OCI-LY7 (cell line): ENCODE data around the gene GALNT9. TPM values are rescaled to one million over a fixed set of nuclear protein-coding genes. Genes with fewer than 3 reads are reported as not detected.

Experiments used
- BruUV-seq: library from RNA; stranded (reverse); fragments of 400-500 nt; replicated peaks from 2 replicates; lab custom pipeline; 2021; lab: Mats Ljungman, UMichigan
- CTCF ChIA-PET: fragments of 300-600 bp; sonication (Branson Sonifier 250); formaldehyde crosslinking; loops from one replicate; lab custom pipeline; 2022; ENCODE audit warnings: antibody characterized with exemption; ENCODE audit not compliant: unreplicated experiment; lab: Charles Lee
- POLR2A ChIA-PET: fragments of 300-600 bp; sonication (Branson Sonifier 250); formaldehyde crosslinking; loops from one replicate; lab custom pipeline; 2022; ENCODE audit warnings: antibody characterized with exemption; lab: Charles Lee
- DNase-seq: peaks from one replicate; pipeline ENCODE4 v3.0.0-alpha.2; 2015; ENCODE audit warnings: low spot score
- H2AFZ ChIP-seq: fragments of 200-600 bp; sonication (generic), shearing (Covaris generic); 2 replicates; pipeline ENCODE4 v1.6.1; 2014; ENCODE audit warnings: mild to moderate bottlenecking, antibody characterized with exemption, low read length, moderate library complexity
- H3K27ac ChIP-seq: fragments of 200-600 bp; sonication (generic); 2 replicates; pipeline ENCODE4 v1.5.1; 2014; ENCODE audit warnings: mixed run types, low read depth, mild to moderate bottlenecking, moderate library complexity, low read length, inconsistent platforms; ENCODE audit not compliant: poor library complexity, severe bottlenecking
- H3K36me3 ChIP-seq: fragments of 200-600 bp; sonication (generic); 2 replicates; pipeline ENCODE4 v1.6.1; 2014; ENCODE audit warnings: mild to moderate bottlenecking, antibody characterized with exemption, low read length, moderate library complexity, mixed read lengths; ENCODE audit not compliant: insufficient read depth
- H3K4me1 ChIP-seq: fragments of 200-600 bp; sonication (generic); 2 replicates; pipeline ENCODE4 v1.5.1; 2014; ENCODE audit warnings: mild to moderate bottlenecking, low read length; ENCODE audit not compliant: insufficient read depth, poor library complexity, severe bottlenecking
- H3K4me2 ChIP-seq: fragments of 200-600 bp; sonication (generic); 2 replicates; pipeline ENCODE4 v1.6.1; 2014; ENCODE audit warnings: mild to moderate bottlenecking, low read length
- H3K4me3 ChIP-seq: fragments of 200-600 bp; sonication (generic); 2 replicates; pipeline ENCODE4 v1.5.1; 2014; ENCODE audit warnings: mild to moderate bottlenecking, low read depth, low read length; ENCODE audit not compliant: poor library complexity, severe bottlenecking
- H3K79me2 ChIP-seq: fragments of 200-600 bp; sonication (generic); 2 replicates; pipeline ENCODE4 v1.6.1; 2016; ENCODE audit warnings: low read depth, mild to moderate bottlenecking, low read length, moderate library complexity, mixed read lengths; ENCODE audit not compliant: insufficient read depth
- H3K9me2 ChIP-seq: fragments of 200-600 bp; sonication (generic); 2 replicates; pipeline ENCODE4 v1.6.1; 2016; ENCODE audit warnings: mild to moderate bottlenecking, low read length, mixed read lengths; ENCODE audit not compliant: insufficient read depth
- H3K9me3 ChIP-seq: fragments of 200-600 bp; sonication (generic); 2 replicates; pipeline ENCODE4 v1.6.1; 2014; ENCODE audit warnings: mild to moderate bottlenecking, mixed run types, low read length, mixed read lengths
- H4K20me1 ChIP-seq: fragments of 200-600 bp; sonication (generic); 2 replicates; pipeline ENCODE4 v1.6.1; 2014; ENCODE audit warnings: mild to moderate bottlenecking, antibody characterized with exemption, low read length, moderate library complexity, mixed read lengths; ENCODE audit not compliant: insufficient read depth
- EZH2phosphoT487 ChIP-seq: fragments of 200-600 bp; sonication (generic); IDR thresholded peaks from 2 replicates; pipeline ENCODE4 v1.6.1; 2018; ENCODE audit warnings: low read depth, borderline replicate concordance, mild to moderate bottlenecking, mixed run types, antibody characterized with exemption, low read length, moderate library complexity, mixed read lengths
- intact Hi-C: fragments of 100-400 bp; cut with micrococcal nuclease; formaldehyde crosslinking; loops from one replicate; pipeline ENCODE4 v1.10.0; 2022; ENCODE audit not compliant: unreplicated experiment
- total RNA-seq, 2 experiments: library from RNA; depleted of rRNA in 1 of 2; stranded (reverse); fragments of >200 nt in 1 of 2; shearing (Covaris generic) in 1 of 2; gene quantifications; 2 replicates each; pipeline ENCODE4 v1.2.3, GENCODE V29; 2014 to 2022
- TF ChIP-seq, protein P1 (sequence below): fragments of 200-600 bp; sonication (generic); conservative IDR thresholded peaks from 2 replicates; pipeline ENCODE4 v1.5.1; 2014; ENCODE audit warnings: mild to moderate bottlenecking, antibody characterized with exemption, low read length, moderate library complexity, mixed read lengths

The GALNT9 gene
- total RNA-seq, 2 experiments from 2014 or later, result 0.28 TPM; not detected in 1

- H3K79me2 ChIP-seq, result no peaks in the 10 kb centered on the region
- H3K36me3 ChIP-seq, result no peaks in the 10 kb centered on the region
- intact Hi-C loops, result no loop called here
- H3K9me3 ChIP-seq, result peaks cover 11% of the 10 kb centered on the region; the same call in 1 of the 2 replicates
- no peak overlapping the region for H2AFZ ChIP-seq
- BruUV-seq, result no TSS peak
- H3K4me3 ChIP-seq, result no peak overlapping the region
- H3K27ac ChIP-seq, result no peak overlapping the region
- H3K9me2 ChIP-seq, result no peaks in the 10 kb centered on the region
- no peak for DNase-seq
- POLR2A ChIA-PET, result interaction anchor here (0.6 kb wide), 1 partner anchor 83 kb away, joined by 3 read pairs; no protein-coding TSS in a partner anchor
- no peak for TF ChIP-seq EZH2phosphoT487
- TF ChIP-seq, protein P1, sequence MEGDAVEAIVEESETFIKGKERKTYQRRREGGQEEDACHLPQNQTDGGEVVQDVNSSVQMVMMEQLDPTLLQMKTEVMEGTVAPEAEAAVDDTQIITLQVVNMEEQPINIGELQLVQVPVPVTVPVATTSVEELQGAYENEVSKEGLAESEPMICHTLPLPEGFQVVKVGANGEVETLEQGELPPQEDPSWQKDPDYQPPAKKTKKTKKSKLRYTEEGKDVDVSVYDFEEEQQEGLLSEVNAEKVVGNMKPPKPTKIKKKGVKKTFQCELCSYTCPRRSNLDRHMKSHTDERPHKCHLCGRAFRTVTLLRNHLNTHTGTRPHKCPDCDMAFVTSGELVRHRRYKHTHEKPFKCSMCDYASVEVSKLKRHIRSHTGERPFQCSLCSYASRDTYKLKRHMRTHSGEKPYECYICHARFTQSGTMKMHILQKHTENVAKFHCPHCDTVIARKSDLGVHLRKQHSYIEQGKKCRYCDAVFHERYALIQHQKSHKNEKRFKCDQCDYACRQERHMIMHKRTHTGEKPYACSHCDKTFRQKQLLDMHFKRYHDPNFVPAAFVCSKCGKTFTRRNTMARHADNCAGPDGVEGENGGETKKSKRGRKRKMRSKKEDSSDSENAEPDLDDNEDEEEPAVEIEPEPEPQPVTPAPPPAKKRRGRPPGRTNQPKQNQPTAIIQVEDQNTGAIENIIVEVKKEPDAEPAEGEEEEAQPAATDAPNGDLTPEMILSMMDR, result no peak
- H3K4me1 ChIP-seq, result no peaks in the 10 kb centered on the region
- CTCF ChIA-PET, result no interaction called here
- H4K20me1 ChIP-seq, result no peaks in the 10 kb centered on the region
- no peak overlapping the region for H3K4me2 ChIP-seq
Observed at GRCh38 chr12:132289356-132290202, 39.8 kb downstream of the GALNT9 start.

DNA sequence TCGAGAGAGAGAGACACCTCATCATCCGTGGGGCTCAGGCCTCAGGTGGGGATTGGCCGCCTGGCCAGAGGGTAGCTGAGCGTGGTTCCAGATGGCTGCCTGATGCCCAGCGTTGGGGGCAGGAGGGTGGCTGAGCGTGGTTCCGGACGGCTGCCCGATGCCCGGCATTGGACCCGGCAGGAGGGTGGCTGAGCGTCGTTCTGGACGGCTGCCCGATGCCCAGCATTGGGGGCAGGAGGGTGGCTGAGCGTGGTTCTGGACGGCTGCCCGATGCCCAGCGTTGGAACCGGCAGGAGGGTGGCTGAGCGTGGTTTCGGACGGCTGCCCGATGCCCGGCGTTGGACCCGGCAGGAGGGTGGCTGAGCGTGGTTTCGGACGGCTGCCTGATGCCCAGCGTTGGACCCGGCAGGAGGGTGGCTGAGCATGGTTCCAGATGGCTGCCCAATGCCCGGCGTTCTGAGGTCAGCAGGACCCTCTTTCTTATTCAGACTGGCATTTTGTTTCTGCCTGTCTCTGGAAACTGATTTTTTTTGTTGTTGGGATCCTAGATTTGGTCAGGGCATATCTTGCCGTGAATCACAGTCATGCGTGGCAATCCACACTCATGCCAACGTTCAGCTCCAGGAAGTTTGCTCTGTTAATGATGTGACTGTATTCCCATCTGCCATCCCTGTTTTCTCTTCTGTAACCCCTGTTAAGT lies 40.7 kb downstream of the GALNT9 start:
- H3K79me2 ChIP-seq, result no peaks in the 10 kb centered on the region
- no peaks in the 10 kb centered on the region for H4K20me1 ChIP-seq
- H3K9me2 ChIP-seq, result no peaks in the 10 kb centered on the region
- intact Hi-C loops, result no loop called here
- ChIA-PET POLR2A (no interaction called here), CTCF (no interaction called here)
- no peak overlapping the region for H3K27ac ChIP-seq
- no peak for TF ChIP-seq EZH2phosphoT487
- DNase-seq, result no peak
- BruUV-seq, result no TSS peak
- peaks cover 11% of the 10 kb centered on the region; the same call in 1 of the 2 replicates for H3K9me3 ChIP-seq
- no peak overlapping the region for H2AFZ ChIP-seq
- H3K4me1 ChIP-seq, result no peaks in the 10 kb centered on the region
- no peak overlapping the region for H3K4me2 ChIP-seq
- no peaks in the 10 kb centered on the region for H3K36me3 ChIP-seq
- no peak overlapping the region for H3K4me3 ChIP-seq

GRCh38 chr12:132287391-132288238 lies 41.8 kb downstream of the GALNT9 start:
- Histone ChIP-seq H3K4me1 (no peaks in the 10 kb centered on the region), H3K79me2 (no peaks in the 10 kb centered on the region), H2AFZ (no peak overlapping the region), H4K20me1 (no peaks in the 10 kb centered on the region), H3K4me3 (no peak overlapping the region), H3K9me2 (no peaks in the 10 kb centered on the region), H3K36me3 (no peaks in the 10 kb centered on the region), H3K4me2 (no peak overlapping the region), H3K9me3 (peaks cover 11% of the 10 kb centered on the region; the same call in 1 of the 2 replicates), H3K27ac (no peak overlapping the region)
- CTCF ChIA-PET, result no interaction called here
- intact Hi-C loops, result no loop called here
- no peak for DNase-seq
- TF ChIP-seq, protein P1, result no peak
- POLR2A ChIA-PET, result no interaction called here
- no TSS peak for BruUV-seq
